Effector memory CD8-positive, alpha-beta T cell (primary cell): ENCODE data around the gene GIMAP4.
"Not testable (repeated sequence)": the region's sequence is repeated elsewhere in the genome, so short reads cannot be mapped to it uniquely, and the experiment has no call there.

Experiments used
- ATAC-seq: fragments of 150-1000 bp; cut with Tn5 transposase; replicated peaks from 2 replicates; pipeline ENCODE4 v1.10.0; 2021; ENCODE audit warnings: mild to moderate bottlenecking, moderate library complexity
- DNase-seq, 3 experiments: peaks; one replicate each; pipeline ENCODE4 v3.0.0; 2021
- H3K27ac Mint-ChIP-seq, 2 donors: one replicate each; pipeline ENCODE4 v1.8.0; 2022; ENCODE audit warnings: mild to moderate bottlenecking in 2 of 2, mixed read lengths in 2 of 2, moderate library complexity in 2 of 2
- H3K27me3 Mint-ChIP-seq, 2 donors: one replicate each; pipeline ENCODE4 v1.8.0; 2022; ENCODE audit warnings: mixed read lengths in 2 of 2
- H3K36me3 Mint-ChIP-seq: one replicate; pipeline ENCODE4 v1.8.0; 2022; ENCODE audit warnings: mild to moderate bottlenecking, moderate library complexity, mixed read lengths; ENCODE audit not compliant: insufficient read depth
- H3K4me1 Mint-ChIP-seq, 2 donors: one replicate each; pipeline ENCODE4 v1.8.0; 2022; ENCODE audit warnings: low read depth in 2 of 2, mixed read lengths in 2 of 2
- H3K4me3 Mint-ChIP-seq, 2 donors: one replicate each; pipeline ENCODE4 v1.8.0; 2022; ENCODE audit warnings: mild to moderate bottlenecking in 2 of 2, mixed read lengths in 2 of 2, moderate library complexity in 2 of 2
- H3K9me3 Mint-ChIP-seq, 2 donors: one replicate each; pipeline ENCODE4 v1.8.0; 2022; ENCODE audit warnings: mixed read lengths in 2 of 2

GIMAP4 gene

DNA sequence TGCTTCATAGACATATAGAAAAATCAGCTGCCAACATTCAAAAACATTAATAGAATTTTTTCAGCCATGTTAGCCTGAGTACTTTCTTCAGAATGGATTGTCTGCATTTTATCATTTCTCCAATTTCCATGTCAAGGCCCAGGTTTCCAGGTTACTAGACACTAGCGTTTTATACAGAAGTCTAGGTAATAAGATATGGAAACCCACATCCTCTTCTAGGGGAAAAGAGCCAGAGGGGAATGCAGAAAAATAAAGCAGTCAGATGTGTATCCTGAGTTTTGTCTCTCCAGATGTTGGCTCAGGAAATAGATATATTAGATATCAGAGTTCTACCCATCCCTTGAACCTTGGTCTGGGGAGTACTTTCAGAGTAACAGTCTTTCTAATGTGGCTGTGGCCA is 20.4 kb downstream of the GIMAP4 start:
- DNase-seq: no peak
- Mint-ChIP-seq H3K9me3 (peaks cover 6 to 11% of the 10 kb centered on the region in 2 donors), H3K36me3 (no peaks in the 10 kb centered on the region), H3K4me1 (peaks cover 20 to 28% of the 10 kb centered on the region in 2 donors), H3K27ac (peak overlapping the region in 1 of 2 donors; percentile 87), H3K27me3 (no peaks in the 10 kb centered on the region), H3K4me3 (no peak overlapping the region)
- no peak for ATAC-seq

DNA sequence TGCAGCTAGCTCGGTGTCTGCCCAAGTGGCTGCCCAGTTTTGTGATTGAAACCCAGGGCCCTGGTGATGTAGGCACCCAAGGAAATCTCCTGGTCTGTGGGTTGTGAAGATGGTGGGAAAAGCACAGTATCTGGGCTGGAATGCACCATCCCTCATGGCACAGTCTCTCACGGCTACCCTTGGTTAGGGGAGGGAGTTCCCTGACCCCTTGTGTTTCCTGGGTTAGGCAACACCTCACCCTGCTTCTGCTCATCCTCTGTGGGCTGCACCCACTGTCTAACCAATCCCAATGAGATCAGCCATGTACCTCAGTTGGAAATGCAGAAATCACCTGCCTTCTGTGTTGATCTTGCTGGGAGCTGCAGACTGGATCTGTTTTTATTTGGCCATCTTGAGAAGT is 27.6 kb downstream of the GIMAP4 start:
- Mint-ChIP-seq H3K27me3 (no peaks in the 10 kb centered on the region), H3K27ac (peak overlapping the region in 1 of 2 donors; percentile 13), H3K36me3 (no peaks in the 10 kb centered on the region), H3K4me1 (peaks cover 19 to 23% of the 10 kb centered on the region in 2 donors), H3K4me3 (peak overlapping the region; percentile 15 to 28), H3K9me3 (peaks cover 2 to 25% of the 10 kb centered on the region in 2 donors)
- ATAC-seq: no peak
- no peak for DNase-seq

DNA sequence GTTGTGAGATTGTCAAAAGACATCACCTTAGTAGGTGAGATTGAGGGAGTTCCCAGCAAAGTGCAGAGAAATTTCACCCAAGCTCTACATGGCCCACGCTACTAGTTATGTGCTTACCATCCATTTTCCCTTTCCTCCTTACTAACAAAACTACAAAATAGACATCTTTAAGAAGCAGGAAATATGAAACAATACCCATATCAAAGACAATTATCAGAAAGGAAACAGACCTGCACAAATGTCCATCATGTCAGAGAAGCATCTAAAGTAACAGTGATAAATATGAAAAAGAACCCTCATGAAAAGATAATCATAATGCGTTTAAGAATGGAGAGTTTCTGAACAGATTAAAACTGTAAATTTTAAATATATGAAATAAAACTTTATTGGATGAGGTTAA is 28.2 kb downstream of the GIMAP4 start:
- Mint-ChIP-seq H3K27me3 (no peaks in the 10 kb centered on the region), H3K4me3 (no peak overlapping the region), H3K9me3 (peaks cover 2 to 25% of the 10 kb centered on the region in 2 donors)

GRCh38 chr7:150603600-150603999 is 36.4 kb downstream of the GIMAP4 start:
- not testable (repeated sequence) for H3K27me3 Mint-ChIP-seq, DNase-seq, H3K4me3 Mint-ChIP-seq, H3K36me3 Mint-ChIP-seq, H3K27ac Mint-ChIP-seq, ATAC-seq, H3K9me3 Mint-ChIP-seq
- peaks cover 22 to 27% of the 10 kb centered on the region in 2 donors for H3K4me1 Mint-ChIP-seq

More for the DNA sequence above, 28.2 kb downstream of the GIMAP4 start:
- no peaks in the 10 kb centered on the region for H3K36me3 Mint-ChIP-seq
- DNase-seq (no peak), ATAC-seq (no peak)
- peaks cover 18 to 23% of the 10 kb centered on the region in 2 donors for H3K4me1 Mint-ChIP-seq
- peak overlapping the region in 1 of 2 donors; percentile 13 for H3K27ac Mint-ChIP-seq

DNA sequence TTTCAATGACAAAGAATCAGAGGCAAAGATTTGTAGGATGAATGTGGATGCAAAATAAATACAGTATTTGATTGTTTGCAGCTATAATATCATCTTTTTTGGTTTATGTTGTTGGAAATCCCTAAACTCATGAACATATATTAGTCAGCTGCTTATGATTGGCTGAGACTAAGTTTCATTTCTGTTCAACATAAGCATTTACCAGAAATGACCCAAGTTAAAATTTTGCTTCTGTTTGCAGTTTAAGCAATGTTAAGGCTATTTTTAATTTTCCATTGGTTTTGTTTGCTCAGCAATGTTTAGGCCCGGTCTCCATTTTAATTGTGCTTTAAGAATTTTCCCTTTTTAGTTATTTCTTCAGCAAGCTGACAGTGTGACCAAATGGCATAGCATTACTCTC is 43.0 kb downstream of the GIMAP4 start:
- Mint-ChIP-seq H3K9me3 (peaks cover 0 to 1% of the 10 kb centered on the region in 2 donors), H3K27ac (no peak overlapping the region), H3K4me1 (peaks cover 34 to 41% of the 10 kb centered on the region in 2 donors), H3K27me3 (no peaks in the 10 kb centered on the region), H3K36me3 (no peaks in the 10 kb centered on the region), H3K4me3 (no peak overlapping the region)
- DNase-seq: no peak
- ATAC-seq: no peak

- DNase-seq (no peak), ATAC-seq (no peak)
- no peaks in the 10 kb centered on the region for H3K36me3 Mint-ChIP-seq
- H3K4me1 Mint-ChIP-seq: peaks cover 35 to 37% of the 10 kb centered on the region in 2 donors
- no peaks in the 10 kb centered on the region for H3K27me3 Mint-ChIP-seq
- no peak overlapping the region for H3K27ac Mint-ChIP-seq
- H3K9me3 Mint-ChIP-seq: peaks cover 0 to 1% of the 10 kb centered on the region in 2 donors
- H3K4me3 Mint-ChIP-seq: no peak overlapping the region
These were observed 45.7 kb downstream of the GIMAP4 start for GRCh38 chr7:150612925-150613324.

DNA sequence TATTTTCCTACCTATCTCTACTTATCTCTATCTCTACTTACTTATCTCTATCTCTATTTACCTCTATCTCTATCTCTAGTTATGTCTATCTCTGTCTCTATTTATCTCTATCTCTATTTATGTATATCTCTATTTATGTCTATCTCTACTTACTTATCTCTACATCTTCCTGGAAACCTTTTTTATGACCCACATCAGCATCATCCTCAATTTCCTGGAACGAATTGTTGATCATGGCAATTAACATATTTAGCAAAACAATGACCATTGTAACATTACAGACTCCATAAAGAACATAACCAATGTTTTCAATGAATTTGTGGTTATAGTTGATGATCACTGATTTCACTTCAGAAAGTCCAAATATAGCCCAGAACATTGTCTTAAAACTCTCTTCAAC is 46.7 kb downstream of the GIMAP4 start:
- H3K27ac Mint-ChIP-seq: peak overlapping the region in 1 of 2 donors; percentile 29
- H3K36me3 Mint-ChIP-seq: no peaks in the 10 kb centered on the region
- DNase-seq: no peak
- no peaks in the 10 kb centered on the region for H3K27me3 Mint-ChIP-seq
- H3K4me3 Mint-ChIP-seq: no peak overlapping the region
- peaks cover 30 to 32% of the 10 kb centered on the region in 2 donors for H3K4me1 Mint-ChIP-seq
- H3K9me3 Mint-ChIP-seq: peaks cover 0 to 1% of the 10 kb centered on the region in 2 donors
- no peak for ATAC-seq

DNA sequence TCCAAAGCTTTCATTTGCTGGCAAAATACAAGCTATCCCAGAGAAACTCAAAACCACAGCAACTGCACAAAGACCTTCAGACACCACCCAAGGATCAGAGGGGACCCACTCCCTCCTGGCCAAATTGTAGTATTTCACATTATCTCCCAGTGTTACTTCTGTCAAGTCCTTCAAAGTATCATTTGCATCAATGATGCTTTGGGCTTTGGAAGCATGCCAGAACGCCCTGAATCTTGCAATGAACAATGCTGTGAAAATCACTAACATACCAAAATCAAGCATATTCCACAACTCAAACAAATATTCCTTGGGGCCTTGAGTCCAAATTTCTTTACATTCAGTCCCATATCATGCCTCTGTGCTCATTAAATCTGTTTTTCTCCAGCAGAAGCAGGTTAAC is 47.2 kb downstream of the GIMAP4 start:
- H3K36me3 Mint-ChIP-seq, H3K27me3 Mint-ChIP-seq, H3K9me3 Mint-ChIP-seq, DNase-seq, ATAC-seq: not testable (repeated sequence)
- H3K27ac Mint-ChIP-seq: peak overlapping the region in 1 of 2 donors; percentile 29
- peaks cover 29 to 31% of the 10 kb centered on the region in 2 donors for H3K4me1 Mint-ChIP-seq
- H3K4me3 Mint-ChIP-seq: peak overlapping the region; percentile 20 to 43

DNA sequence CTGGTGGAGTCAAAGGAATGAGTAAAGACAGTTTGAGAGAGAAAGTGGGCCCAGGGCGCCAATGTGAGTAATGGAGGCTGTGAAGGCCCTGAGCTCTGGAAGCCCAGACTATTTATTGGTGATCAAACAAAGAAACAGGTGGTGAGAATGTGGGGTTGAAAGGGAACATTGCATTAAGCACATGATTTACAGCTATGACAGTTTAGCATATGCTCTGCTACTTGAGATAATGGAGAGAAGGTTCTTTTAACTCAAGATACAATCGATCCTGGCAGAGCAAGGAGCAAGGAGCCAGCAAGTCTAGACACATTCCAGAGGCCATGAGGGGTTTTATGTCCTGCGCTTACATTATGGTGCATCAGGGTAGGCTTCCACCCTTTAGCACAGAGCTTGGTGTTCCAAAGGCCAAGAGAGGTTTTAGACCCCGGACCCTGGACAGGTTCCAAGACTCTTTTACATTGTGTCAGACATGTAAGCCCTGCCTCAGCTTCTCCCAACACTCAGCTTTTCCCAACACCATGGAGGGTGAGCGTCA is 48.1 kb downstream of the GIMAP4 start:
- peaks cover 28 to 32% of the 10 kb centered on the region in 2 donors for H3K4me1 Mint-ChIP-seq
- not testable (repeated sequence) for DNase-seq, H3K9me3 Mint-ChIP-seq, H3K36me3 Mint-ChIP-seq, ATAC-seq, H3K27me3 Mint-ChIP-seq
- H3K27ac Mint-ChIP-seq: peak overlapping the region in 1 of 2 donors; percentile 29
- H3K4me3 Mint-ChIP-seq: peak overlapping the region in 1 of 2 donors; percentile 43

- Mint-ChIP-seq H3K4me1 (peaks cover 20 to 37% of the 10 kb centered on the region in 2 donors), H3K9me3 (no peaks in the 10 kb centered on the region), H3K27me3 (no peaks in the 10 kb centered on the region), H3K36me3 (peaks cover 3% of the 10 kb centered on the region), H3K27ac (peak overlapping the region in 1 of 2 donors; percentile 9), H3K4me3 (no peak overlapping the region)
- DNase-seq (no peak), ATAC-seq (no peak)
These were observed 52.9 kb downstream of the GIMAP4 start for GRCh38 chr7:150620061-150620460.

DNA sequence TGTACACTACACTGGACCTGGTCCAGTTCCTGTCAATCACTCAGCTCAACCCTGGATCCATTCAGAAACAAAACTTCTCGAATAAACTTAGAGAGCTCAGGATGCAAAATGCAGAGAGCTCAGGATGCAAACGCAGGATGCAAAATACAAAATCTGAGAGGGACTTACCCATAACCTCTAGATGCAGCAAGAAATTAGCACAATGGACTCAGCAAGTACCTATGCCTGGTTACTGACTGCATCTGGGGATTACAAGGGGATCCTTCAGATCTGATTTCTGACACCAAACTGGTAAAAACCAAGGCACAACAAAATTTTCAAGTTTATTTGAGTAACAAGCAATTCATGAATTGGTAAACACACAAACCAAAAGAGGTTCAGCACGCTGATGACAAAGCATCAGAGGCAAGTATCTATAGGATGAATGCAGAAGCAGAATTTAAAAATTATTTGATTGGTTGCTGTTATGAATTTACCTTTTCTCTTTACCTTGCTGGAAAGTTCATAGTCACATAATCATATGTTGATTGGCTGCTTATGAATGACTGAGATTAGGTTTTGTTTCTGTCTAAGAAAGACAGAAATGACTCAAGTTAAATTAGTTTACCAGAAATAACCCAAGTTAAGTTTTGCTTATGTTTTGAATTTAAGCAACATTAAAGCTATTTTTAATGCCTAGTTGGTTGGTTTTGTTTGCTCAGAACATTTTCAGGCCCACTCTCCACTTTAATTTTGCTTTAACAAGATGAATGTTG is 53.6 kb downstream of the GIMAP4 start:
- H3K4me3 Mint-ChIP-seq: no peak overlapping the region
- H3K9me3 Mint-ChIP-seq: no peaks in the 10 kb centered on the region
- peaks cover 3% of the 10 kb centered on the region for H3K36me3 Mint-ChIP-seq
- H3K4me1 Mint-ChIP-seq: peaks cover 19 to 44% of the 10 kb centered on the region in 2 donors
- ATAC-seq: no peak
- DNase-seq: no peak
- peak overlapping the region; percentile 59 to 65 for H3K27ac Mint-ChIP-seq
- no peaks in the 10 kb centered on the region for H3K27me3 Mint-ChIP-seq

GRCh38 chr7:150621376-150621775 is 54.2 kb downstream of the GIMAP4 start:
- no peak for ATAC-seq
- no peaks in the 10 kb centered on the region for H3K9me3 Mint-ChIP-seq
- H3K4me3 Mint-ChIP-seq: no peak overlapping the region
- no peak for DNase-seq
- H3K4me1 Mint-ChIP-seq: peaks cover 22 to 48% of the 10 kb centered on the region in 2 donors
- H3K27ac Mint-ChIP-seq: peak overlapping the region; percentile 59 to 65
- peaks cover 3% of the 10 kb centered on the region for H3K36me3 Mint-ChIP-seq
- no peaks in the 10 kb centered on the region for H3K27me3 Mint-ChIP-seq
